GM12872 (cell line): ENCODE measurements around the gene C3orf20.

Source experiments
- TF ChIP-seq, protein P1 (sequence below): IDR thresholded peaks from 3 replicates; pipeline ENCODE4 v1.5.1; 2011; ENCODE audit warnings: low read depth, mild to moderate bottlenecking, low read length, moderate library complexity; ENCODE audit not compliant: insufficient read depth

Gene C3orf20

DNA sequence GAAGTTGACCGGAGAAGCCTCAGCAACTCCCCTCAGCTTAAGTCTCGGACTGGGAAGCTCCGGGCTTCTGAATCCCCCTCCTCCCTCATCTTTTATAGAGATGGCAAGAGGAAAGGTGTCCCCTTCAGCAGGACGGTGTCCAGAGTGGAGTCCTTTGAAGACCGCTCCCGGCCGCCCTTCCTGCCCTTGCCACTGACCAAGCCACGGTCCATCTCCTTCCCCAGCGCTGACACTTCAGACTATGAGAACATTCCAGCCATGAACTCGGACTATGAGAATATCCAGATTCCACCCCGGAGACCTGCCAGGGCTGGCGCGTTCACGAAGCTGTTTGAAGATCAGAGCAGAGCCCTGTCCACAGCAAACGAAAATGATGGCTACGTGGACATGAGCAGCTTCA is 146.2 kb downstream of the C3orf20 start:
- TF ChIP-seq, protein P1, sequence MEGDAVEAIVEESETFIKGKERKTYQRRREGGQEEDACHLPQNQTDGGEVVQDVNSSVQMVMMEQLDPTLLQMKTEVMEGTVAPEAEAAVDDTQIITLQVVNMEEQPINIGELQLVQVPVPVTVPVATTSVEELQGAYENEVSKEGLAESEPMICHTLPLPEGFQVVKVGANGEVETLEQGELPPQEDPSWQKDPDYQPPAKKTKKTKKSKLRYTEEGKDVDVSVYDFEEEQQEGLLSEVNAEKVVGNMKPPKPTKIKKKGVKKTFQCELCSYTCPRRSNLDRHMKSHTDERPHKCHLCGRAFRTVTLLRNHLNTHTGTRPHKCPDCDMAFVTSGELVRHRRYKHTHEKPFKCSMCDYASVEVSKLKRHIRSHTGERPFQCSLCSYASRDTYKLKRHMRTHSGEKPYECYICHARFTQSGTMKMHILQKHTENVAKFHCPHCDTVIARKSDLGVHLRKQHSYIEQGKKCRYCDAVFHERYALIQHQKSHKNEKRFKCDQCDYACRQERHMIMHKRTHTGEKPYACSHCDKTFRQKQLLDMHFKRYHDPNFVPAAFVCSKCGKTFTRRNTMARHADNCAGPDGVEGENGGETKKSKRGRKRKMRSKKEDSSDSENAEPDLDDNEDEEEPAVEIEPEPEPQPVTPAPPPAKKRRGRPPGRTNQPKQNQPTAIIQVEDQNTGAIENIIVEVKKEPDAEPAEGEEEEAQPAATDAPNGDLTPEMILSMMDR, result no peak

DNA sequence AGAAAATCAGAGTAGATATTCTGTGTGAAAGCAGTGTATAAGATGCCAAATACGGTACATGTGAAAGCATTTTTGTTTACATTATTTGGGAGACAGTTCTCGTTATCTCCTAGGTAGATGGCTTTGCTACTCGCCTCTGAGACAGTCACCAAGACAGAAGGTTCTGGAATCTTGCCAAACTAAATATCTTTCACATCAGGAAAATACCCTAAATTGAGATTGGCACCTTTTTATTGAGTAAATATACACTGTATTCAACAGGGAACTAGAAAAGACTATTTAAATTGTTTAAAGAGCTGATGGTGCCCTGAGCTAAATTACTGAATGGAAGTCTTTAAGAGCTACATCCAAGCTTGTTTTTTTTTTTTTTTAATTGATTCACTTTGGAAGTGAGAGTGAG is 147.2 kb downstream of the C3orf20 start:
- TF ChIP-seq, protein P1, result no peak
